ENCODE results near the gene PLCL1. TPM values are rescaled to one million over a fixed set of nuclear protein-coding genes. Genes with fewer than 3 reads are reported as not detected.

The PLCL1 gene
- total RNA-seq, 1 experiment from 2014 or later: not detected

GRCh38 chr2:197992482-197993133 is 188.2 kb downstream of the PLCL1 start:
- H2AFZ ChIP-seq: no peak overlapping the region
- no peak overlapping the region for H3K4me3 ChIP-seq
- no peak for DNase-seq
- H3K4me1 ChIP-seq (replicated peaks; ENCODE audit: insufficient read depth): no peaks in the 10 kb centered on the region
- no peaks in the 10 kb centered on the region for H3F3A ChIP-seq (ENCODE audit: insufficient read depth, low read depth)
- intact Hi-C loops (cut with micrococcal nuclease; ENCODE audit: unreplicated experiment): no loop called here
- no peaks in the 10 kb centered on the region for H3K79me2 ChIP-seq (ENCODE audit: low read depth)
- no peak overlapping the region for H3K27ac ChIP-seq
- CTCF ChIA-PET: no interaction called here
- no peaks in the 10 kb centered on the region for H4K20me1 ChIP-seq (ENCODE audit: insufficient read depth)
- H3K27me3 ChIP-seq (ENCODE audit: insufficient read depth, low read depth): no peaks in the 10 kb centered on the region
- POLR2A ChIA-PET (ENCODE audit: unreplicated experiment): no interaction called here
- H3K36me3 ChIP-seq (ENCODE audit: low read depth): no peaks in the 10 kb centered on the region
- H3K9me3 ChIP-seq (ENCODE audit: insufficient read depth, low read depth): no peaks in the 10 kb centered on the region
- H3K9me2 ChIP-seq (ENCODE audit: insufficient read depth): no peaks in the 10 kb centered on the region
- TF ChIP-seq EZH2 (IDR thresholded peaks at IDR 0.05; ENCODE audit: low read depth): no peak
- no peak for TF ChIP-seq CTCF (conservative IDR thresholded peaks at IDR 0.05)
- no TSS peak for BruUV-seq (replicated peaks)
- H3K4me2 ChIP-seq: no peak overlapping the region

GRCh38 chr2:197993363-197993762 is 189.0 kb downstream of the PLCL1 start:
- H3K27ac ChIP-seq: no peak overlapping the region
- POLR2A ChIA-PET (ENCODE audit: unreplicated experiment): no interaction called here
- no peaks in the 10 kb centered on the region for H3K9me2 ChIP-seq (ENCODE audit: insufficient read depth)
- H3K79me2 ChIP-seq (ENCODE audit: low read depth): no peaks in the 10 kb centered on the region
- CTCF ChIA-PET: no interaction called here
- no peaks in the 10 kb centered on the region for H3K4me1 ChIP-seq (replicated peaks; ENCODE audit: insufficient read depth)
- TF ChIP-seq CTCF (conservative IDR thresholded peaks at IDR 0.05): no peak
- no peak for TF ChIP-seq EZH2 (IDR thresholded peaks at IDR 0.05; ENCODE audit: low read depth)
- H3K27me3 ChIP-seq (ENCODE audit: insufficient read depth, low read depth): no peaks in the 10 kb centered on the region
- intact Hi-C loops (cut with micrococcal nuclease; ENCODE audit: unreplicated experiment): no loop called here
- no peak overlapping the region for H3K4me3 ChIP-seq
- H3K9me3 ChIP-seq (ENCODE audit: insufficient read depth, low read depth): no peaks in the 10 kb centered on the region
- no peak overlapping the region for H3K4me2 ChIP-seq
- no peaks in the 10 kb centered on the region for H3K36me3 ChIP-seq (ENCODE audit: low read depth)
- H3F3A ChIP-seq (ENCODE audit: insufficient read depth, low read depth): no peaks in the 10 kb centered on the region
- no peak for DNase-seq
- no TSS peak for BruUV-seq (replicated peaks)
- no peaks in the 10 kb centered on the region for H4K20me1 ChIP-seq (ENCODE audit: insufficient read depth)
- no peak overlapping the region for H2AFZ ChIP-seq

- no peaks in the 10 kb centered on the region for H3K9me3 ChIP-seq (ENCODE audit: insufficient read depth, low read depth)
- BruUV-seq (replicated peaks): no TSS peak
- H2AFZ ChIP-seq: no peak overlapping the region
- intact Hi-C loops (cut with micrococcal nuclease; ENCODE audit: unreplicated experiment): no loop called here
- no peaks in the 10 kb centered on the region for H3K9me2 ChIP-seq (ENCODE audit: insufficient read depth)
- H3K4me3 ChIP-seq: no peak overlapping the region
- no peak overlapping the region for H3K4me2 ChIP-seq
- H3K79me2 ChIP-seq (ENCODE audit: low read depth): no peaks in the 10 kb centered on the region
- no peaks in the 10 kb centered on the region for H3K36me3 ChIP-seq (ENCODE audit: low read depth)
- no peak for DNase-seq
- no peak overlapping the region for H3K27ac ChIP-seq
- POLR2A ChIA-PET (ENCODE audit: unreplicated experiment): no interaction called here
- CTCF ChIA-PET: no interaction called here
- TF ChIP-seq EZH2 (IDR thresholded peaks at IDR 0.05; ENCODE audit: low read depth) (no peak), CTCF (conservative IDR thresholded peaks at IDR 0.05) (no peak)
- H3F3A ChIP-seq (ENCODE audit: insufficient read depth, low read depth): no peaks in the 10 kb centered on the region
- H4K20me1 ChIP-seq (ENCODE audit: insufficient read depth): no peaks in the 10 kb centered on the region
- H3K4me1 ChIP-seq (replicated peaks; ENCODE audit: insufficient read depth): no peaks in the 10 kb centered on the region
- H3K27me3 ChIP-seq (ENCODE audit: insufficient read depth, low read depth): no peaks in the 10 kb centered on the region
Observed at GRCh38 chr2:197993830-197994229, 189.4 kb downstream of the PLCL1 start.

Data from PC-9 (cell line).